Measurements from ENCODE around the gene FAM83G. TPM values are rescaled to one million over a fixed set of nuclear protein-coding genes. Genes with fewer than 3 reads are reported as not detected.
A peak's percentile ranks its signal among the peaks of the same experiment; 100 is the strongest.

FAM83G gene
- total and polyA plus RNA-seq, 8 donors, result 8.2 to 41.1 (median 14.2) TPM

DNA sequence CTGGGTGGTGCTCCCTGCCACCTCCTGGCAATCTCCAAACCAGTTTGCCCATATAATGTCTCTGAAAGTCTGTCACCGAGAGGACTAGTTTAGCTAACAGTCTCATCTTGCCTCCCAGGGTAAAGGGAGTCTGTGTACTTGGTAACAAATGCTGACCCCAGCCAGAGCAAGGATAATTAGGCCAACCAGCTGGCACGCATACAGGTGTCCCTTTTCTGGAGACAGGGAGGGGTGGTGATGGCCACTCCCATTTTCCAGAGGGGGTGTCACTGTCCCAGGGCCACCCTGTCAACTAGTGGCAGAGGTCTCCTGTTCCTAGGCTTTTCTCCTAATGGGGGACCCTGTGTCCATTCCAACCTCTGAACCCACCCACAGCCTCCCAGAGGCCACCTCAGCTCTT, 8.1 kb downstream of the FAM83G start:
- H3K9me3 ChIP-seq, result peaks cover 0 to 6% (median 2%) of the 10 kb centered on the region in 4 donors
- H3K27me3 ChIP-seq, result no peaks in the 10 kb centered on the region
- peaks cover 0 to 8% (median 3%) of the 10 kb centered on the region in 4 donors for H3K36me3 ChIP-seq
- whole genome bisulfite sequencing, 5 donors, result 91 to 94% (median 93%) methylated on average over 2 of the region's 2 CpGs
- TF ChIP-seq POLR2AphosphoS5 (IDR thresholded peaks at IDR 0.05), result no peak
- TF ChIP-seq POLR2A (IDR thresholded peaks at IDR 0.05), result no peak
- no peak for TF ChIP-seq EP300 (IDR thresholded peaks at IDR 0.05)
- TF ChIP-seq, protein P1, sequence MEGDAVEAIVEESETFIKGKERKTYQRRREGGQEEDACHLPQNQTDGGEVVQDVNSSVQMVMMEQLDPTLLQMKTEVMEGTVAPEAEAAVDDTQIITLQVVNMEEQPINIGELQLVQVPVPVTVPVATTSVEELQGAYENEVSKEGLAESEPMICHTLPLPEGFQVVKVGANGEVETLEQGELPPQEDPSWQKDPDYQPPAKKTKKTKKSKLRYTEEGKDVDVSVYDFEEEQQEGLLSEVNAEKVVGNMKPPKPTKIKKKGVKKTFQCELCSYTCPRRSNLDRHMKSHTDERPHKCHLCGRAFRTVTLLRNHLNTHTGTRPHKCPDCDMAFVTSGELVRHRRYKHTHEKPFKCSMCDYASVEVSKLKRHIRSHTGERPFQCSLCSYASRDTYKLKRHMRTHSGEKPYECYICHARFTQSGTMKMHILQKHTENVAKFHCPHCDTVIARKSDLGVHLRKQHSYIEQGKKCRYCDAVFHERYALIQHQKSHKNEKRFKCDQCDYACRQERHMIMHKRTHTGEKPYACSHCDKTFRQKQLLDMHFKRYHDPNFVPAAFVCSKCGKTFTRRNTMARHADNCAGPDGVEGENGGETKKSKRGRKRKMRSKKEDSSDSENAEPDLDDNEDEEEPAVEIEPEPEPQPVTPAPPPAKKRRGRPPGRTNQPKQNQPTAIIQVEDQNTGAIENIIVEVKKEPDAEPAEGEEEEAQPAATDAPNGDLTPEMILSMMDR (IDR thresholded peaks at IDR 0.05), result no peak
- intact Hi-C loops (cut with DNase I; ENCODE audit: low total_unique reads), result no loop called here
- H3K27ac ChIP-seq, result no peak overlapping the region
- peaks cover 8 to 63% (median 48%) of the 10 kb centered on the region in 4 donors for H3K4me1 ChIP-seq
- DNase-seq, result no peak
- no peak overlapping the region for H3K4me3 ChIP-seq

GRCh38 chr17:18995220-18995619, 9.3 kb downstream of the FAM83G start:
- DNase-seq, result no peak
- H3K27ac ChIP-seq, result no peak overlapping the region

GRCh38 chr17:18994631-18995030, 9.9 kb downstream of the FAM83G start:
- no peaks in the 10 kb centered on the region for H3K27me3 ChIP-seq
- intact Hi-C loops (cut with DNase I; ENCODE audit: low total_unique reads), result no loop called here
- peaks cover 0 to 54% (median 32%) of the 10 kb centered on the region in 4 donors for H3K4me1 ChIP-seq

More at GRCh38 chr17:18995220-18995619, 9.3 kb downstream of the FAM83G start:
- Histone ChIP-seq H3K27me3 (no peaks in the 10 kb centered on the region), H3K36me3 (peaks cover 0 to 8% (median 3%) of the 10 kb centered on the region in 4 donors), H3K9me3 (peaks cover 0 to 6% (median 2%) of the 10 kb centered on the region in 4 donors), H3K4me1 (peaks cover 0 to 54% (median 36%) of the 10 kb centered on the region in 4 donors), H3K4me3 (no peak overlapping the region)
- intact Hi-C loops (cut with DNase I; ENCODE audit: low total_unique reads), result no loop called here
- TF ChIP-seq POLR2A (IDR thresholded peaks at IDR 0.05) (no peak), EP300 (IDR thresholded peaks at IDR 0.05) (no peak), POLR2AphosphoS5 (IDR thresholded peaks at IDR 0.05) (no peak)
- TF ChIP-seq, protein P1 (IDR thresholded peaks at IDR 0.05), result no peak
- WGBS, 5 donors, result 91 to 96% (median 93%) methylated on average over 3 of the region's 3 CpGs

GRCh38 chr17:18993905-18994526, 10.5 kb downstream of the FAM83G start:
- TF ChIP-seq, protein P1 (IDR thresholded peaks at IDR 0.05), result no peak
- TF ChIP-seq POLR2AphosphoS5 (IDR thresholded peaks at IDR 0.05) (no peak), EP300 (IDR thresholded peaks at IDR 0.05) (no peak), POLR2A (IDR thresholded peaks at IDR 0.05) (no peak)
- H3K4me1 ChIP-seq, result peaks cover 5 to 59% (median 36%) of the 10 kb centered on the region in 4 donors
- intact Hi-C loops (cut with DNase I; ENCODE audit: low total_unique reads), result no loop called here
- H3K27ac ChIP-seq, result peak overlapping the region in 1 of 5 donors; percentile 33
- no peak overlapping the region for H3K4me3 ChIP-seq
- 77 to 84% (median 79%) methylated on average over 15 to 16 of the region's 16 CpGs for WGBS, 5 donors
- no peaks in the 10 kb centered on the region for H3K27me3 ChIP-seq
- peaks cover 0 to 6% (median 2%) of the 10 kb centered on the region in 4 donors for H3K9me3 ChIP-seq
- H3K36me3 ChIP-seq, result peaks cover 0 to 8% (median 3%) of the 10 kb centered on the region in 4 donors
- peak in 1 of 2 donors; percentile 60 for DNase-seq

More at GRCh38 chr17:18994631-18995030, 9.9 kb downstream of the FAM83G start:
- Histone ChIP-seq H3K9me3 (peaks cover 0 to 6% (median 2%) of the 10 kb centered on the region in 4 donors), H3K36me3 (peaks cover 0 to 8% (median 3%) of the 10 kb centered on the region in 4 donors), H3K27ac (peak overlapping the region in 1 of 5 donors; percentile 33), H3K4me3 (no peak overlapping the region)
- DNase-seq, result peak in 1 of 2 donors; percentile 38
- TF ChIP-seq POLR2A (IDR thresholded peaks at IDR 0.05), result no peak
- TF ChIP-seq, protein P1 (IDR thresholded peaks at IDR 0.05), result no peak
- TF ChIP-seq POLR2AphosphoS5 (IDR thresholded peaks at IDR 0.05), result no peak
- no peak for TF ChIP-seq EP300 (IDR thresholded peaks at IDR 0.05)
- WGBS, 5 donors, result 32 to 53% (median 41%) methylated on average over 1 of the region's 1 CpG
